Upper lobe of left lung (tissue), 4 donors: Measurements from ENCODE around the gene TSPAN5.

Source experiments
- CTCF ChIP-seq, 6 experiments: fragments of 450-650 bp in 4 of 6; fragments of 200-600 bp in 2 of 6; sonication (generic) in 2 of 6; IDR thresholded peaks; one replicate each; pipeline ENCODE4 v1.5.1; 2016 to 2019; ENCODE audit warnings: antibody characterized with exemption in 6 of 6
- POLR2A ChIP-seq, 4 donors: fragments of 450-650 bp; IDR thresholded peaks; one replicate each; pipeline ENCODE4 v1.5.1; 2016 to 2017; ENCODE audit warnings: antibody characterized with exemption in 4 of 4, mild to moderate bottlenecking in 2 of 4
- POLR2AphosphoS5 ChIP-seq, 2 donors: sonication (generic); formaldehyde crosslinking; IDR thresholded peaks; one replicate each; pipeline ENCODE4 v1.5.1; 2017; ENCODE audit warnings: antibody characterized with exemption in 2 of 2

GRCh38 chr4:98686847-98687246 is 28.4 kb upstream of the TSPAN5 start:
- TF ChIP-seq POLR2A (IDR thresholded peaks at IDR 0.05) (no peak), CTCF (IDR thresholded peaks at IDR 0.05) (no peak), POLR2AphosphoS5 (IDR thresholded peaks at IDR 0.05) (no peak)
